Smooth muscle cell (in vitro differentiated cells): ENCODE results near the gene SEMA5B. TPM values are rescaled to one million over a fixed set of nuclear protein-coding genes. Genes with fewer than 3 reads are reported as not detected.

ENCODE experiments used
- DNase-seq: peaks from one replicate; lab custom pipeline; 2025; ENCODE audit not compliant: unreplicated experiment; lab: John Stamatoyannopoulos, UW
- H2AFZ ChIP-seq: fragments of 200-600 bp; sonication (generic); 2 replicates; pipeline ENCODE4 v1.6.0; 2016; ENCODE audit warnings: antibody characterized with exemption, low read depth, mild to moderate bottlenecking
- H3F3A ChIP-seq: fragments of 200-600 bp; sonication (generic); 2 replicates; pipeline ENCODE4 v1.6.0; 2017; ENCODE audit warnings: antibody characterized with exemption, low read depth
- H3K27ac ChIP-seq: fragments of 200-600 bp; sonication (generic); 2 replicates; pipeline ENCODE4 v1.5.1; 2016; ENCODE audit warnings: low read depth, mild to moderate bottlenecking
- H3K27me3 ChIP-seq: fragments of 200-600 bp; sonication (generic); 2 replicates; pipeline ENCODE4 v1.6.1; 2016; ENCODE audit warnings: low read depth, mild to moderate bottlenecking
- H3K36me3 ChIP-seq: fragments of 200-600 bp; sonication (generic); 2 replicates; pipeline ENCODE4 v1.5.1; 2016; ENCODE audit warnings: low read depth
- H3K4me1 ChIP-seq: fragments of 200-600 bp; sonication (generic); 2 replicates; pipeline ENCODE4 v1.5.1; 2016; ENCODE audit warnings: low read depth
- H3K4me2 ChIP-seq: fragments of 200-600 bp; sonication (generic); 2 replicates; pipeline ENCODE4 v1.6.0; 2016; ENCODE audit warnings: mild to moderate bottlenecking
- H3K4me3 ChIP-seq: fragments of 200-600 bp; sonication (generic); 2 replicates; pipeline ENCODE4 v1.5.1; 2016; ENCODE audit warnings: mild to moderate bottlenecking
- H3K79me2 ChIP-seq: fragments of 200-600 bp; sonication (generic); 2 replicates; pipeline ENCODE4 v1.6.0; 2016; ENCODE audit warnings: low read depth, mild to moderate bottlenecking
- H3K9ac ChIP-seq: fragments of 200-600 bp; sonication (generic); 2 replicates; pipeline ENCODE4 v1.6.0; 2016; ENCODE audit warnings: low read depth
- H3K9me3 ChIP-seq: fragments of 200-600 bp; sonication (generic); replicated peaks from 2 replicates; pipeline ENCODE4 v1.5.1; 2016; ENCODE audit warnings: low read depth
- H4K20me1 ChIP-seq: fragments of 200-600 bp; sonication (generic); 2 replicates; pipeline ENCODE4 v1.6.0; 2016; ENCODE audit warnings: low read depth
- CTCF ChIP-seq: fragments of 200-600 bp; sonication (generic); IDR thresholded peaks from 2 replicates; pipeline ENCODE4 v1.5.1; 2017; ENCODE audit warnings: borderline replicate concordance, mild to moderate bottlenecking, antibody characterized with exemption; ENCODE audit not compliant: insufficient read depth, poor library complexity, severe bottlenecking
- WGBS: methylation state at CpG from one replicate; pipeline ENCODE4 v1.1.7; 2016; ENCODE audit warnings: low lambda C conversion rate; 5-methylcytosine and 5-hydroxymethylcytosine counted together
- polyA plus RNA-seq: library from polyadenylated mRNA; unstranded; fragments of >200 nt; fragmentation: Nextera tagmentation; extraction: Ambion mirVana; gene quantifications from 2 replicates; pipeline ENCODE4 v1.2.1, GENCODE V29; 2016
- total RNA-seq: library from RNA; depleted of rRNA; stranded (reverse); fragments of >200 nt; gene quantifications from 2 replicates; pipeline ENCODE4 v1.2.3, GENCODE V29; 2014

SEMA5B gene
- total and polyA plus RNA-seq, 2 experiments from 2014 or later = not detected

DNA sequence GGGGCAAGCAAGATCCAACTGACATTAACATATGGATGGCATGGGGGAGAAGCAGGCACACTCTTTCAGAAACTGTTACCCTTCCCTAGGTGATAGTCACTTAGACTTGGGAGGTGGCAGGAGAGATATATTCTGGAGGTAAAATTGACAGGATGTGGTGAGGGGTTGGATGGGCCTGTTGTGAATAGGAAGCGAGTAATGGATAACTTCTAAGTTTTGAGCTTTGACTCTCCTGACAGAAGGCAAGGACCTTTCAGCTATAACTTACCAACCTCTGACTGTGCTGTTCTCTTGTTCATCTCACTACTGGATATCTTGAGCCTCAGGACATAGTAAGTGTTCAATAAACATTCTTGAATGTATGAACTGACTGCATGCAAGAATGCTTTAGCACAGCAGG is 37.4 kb upstream of the SEMA5B start:
- H3K36me3 ChIP-seq = no peaks in the 10 kb centered on the region
- H3K9me3 ChIP-seq = no peaks in the 10 kb centered on the region
- no peak for TF ChIP-seq CTCF
- 11% methylated on average over 1 of the region's 1 CpG for WGBS
- H3K4me3 ChIP-seq = no peak overlapping the region
- no peak for DNase-seq
- peaks cover 23% of the 10 kb centered on the region for H4K20me1 ChIP-seq
- no peak overlapping the region for H2AFZ ChIP-seq
- no peak overlapping the region for H3K27ac ChIP-seq
- H3K79me2 ChIP-seq = peaks cover 30% of the 10 kb centered on the region
- no peak overlapping the region for H3K4me2 ChIP-seq
- peaks cover 12% of the 10 kb centered on the region for H3K4me1 ChIP-seq
- no peak overlapping the region for H3K9ac ChIP-seq
- H3K27me3 ChIP-seq = no peaks in the 10 kb centered on the region
- H3F3A ChIP-seq = no peaks in the 10 kb centered on the region

- H3K27ac ChIP-seq = no peak overlapping the region
- no peaks in the 10 kb centered on the region for H3F3A ChIP-seq
- no peak overlapping the region for H3K4me2 ChIP-seq
- no peak overlapping the region for H3K9ac ChIP-seq
- peaks cover 26% of the 10 kb centered on the region for H3K79me2 ChIP-seq
- H3K9me3 ChIP-seq = no peaks in the 10 kb centered on the region
- TF ChIP-seq CTCF = no peak
- H3K36me3 ChIP-seq = no peaks in the 10 kb centered on the region
- H3K4me1 ChIP-seq = peaks cover 12% of the 10 kb centered on the region
- WGBS = 95% methylated on average over 4 of the region's 4 CpGs
- peaks cover 19% of the 10 kb centered on the region for H4K20me1 ChIP-seq
- DNase-seq = no peak
- no peak overlapping the region for H2AFZ ChIP-seq
- no peaks in the 10 kb centered on the region for H3K27me3 ChIP-seq
- H3K4me3 ChIP-seq = no peak overlapping the region
These were observed 36.9 kb upstream of the SEMA5B start for GRCh38 chr3:123064506-123064905.

DNA sequence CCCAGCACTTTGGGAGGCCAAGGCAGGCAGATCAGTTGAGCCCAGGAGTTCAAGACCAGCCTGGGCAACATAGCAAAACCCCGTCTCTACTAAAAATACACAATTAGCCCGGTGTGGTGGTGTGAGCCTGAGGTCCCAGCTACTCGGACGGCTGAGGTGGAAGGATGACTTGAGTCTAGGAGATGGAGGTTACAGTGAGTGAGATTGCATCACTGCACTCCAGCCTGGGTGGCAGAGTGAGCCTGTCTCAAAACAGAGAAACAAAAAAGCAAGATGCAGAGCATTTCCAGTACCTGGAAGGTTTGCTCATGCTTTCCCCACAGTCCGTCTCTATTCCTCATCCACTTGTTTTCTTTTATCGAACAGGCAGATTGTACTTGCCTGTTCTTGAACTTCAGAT is 35.5 kb upstream of the SEMA5B start:
- DNase-seq = no peak
- 93% methylated on average over 6 of the region's 6 CpGs for WGBS
- Histone ChIP-seq H4K20me1 (peaks cover 4% of the 10 kb centered on the region), H3K27ac (no peak overlapping the region), H3K9me3 (no peaks in the 10 kb centered on the region), H3K4me3 (no peak overlapping the region), H3K36me3 (no peaks in the 10 kb centered on the region), H3K79me2 (peaks cover 12% of the 10 kb centered on the region), H3K4me1 (peaks cover 4% of the 10 kb centered on the region), H3K4me2 (no peak overlapping the region), H3F3A (no peaks in the 10 kb centered on the region), H3K9ac (no peak overlapping the region), H3K27me3 (no peaks in the 10 kb centered on the region), H2AFZ (no peak overlapping the region)
- TF ChIP-seq CTCF = no peak

- Histone ChIP-seq H3F3A (no peaks in the 10 kb centered on the region), H3K36me3 (no peaks in the 10 kb centered on the region), H3K9ac (no peak overlapping the region), H3K4me3 (no peak overlapping the region), H3K79me2 (no peaks in the 10 kb centered on the region), H2AFZ (no peak overlapping the region), H4K20me1 (no peaks in the 10 kb centered on the region), H3K27me3 (no peaks in the 10 kb centered on the region), H3K27ac (no peak overlapping the region), H3K4me2 (no peak overlapping the region), H3K4me1 (no peaks in the 10 kb centered on the region), H3K9me3 (no peaks in the 10 kb centered on the region)
- DNase-seq = no peak
- TF ChIP-seq CTCF = no peak
- WGBS = 89% methylated on average over 7 of the region's 7 CpGs
These were observed 34.3 kb upstream of the SEMA5B start for GRCh38 chr3:123061856-123062255.
